HL-60/S4 (cell line): ENCODE data around the gene SUFU.

Source experiments
- in situ Hi-C: fragments of 300-500 bp; cut with MboI; formaldehyde crosslinking; loops from 2 replicates; pipeline ENCODE4 v1.14.3; 2022; ENCODE audit warnings: low sequenced_read_pairs

SUFU gene

DNA sequence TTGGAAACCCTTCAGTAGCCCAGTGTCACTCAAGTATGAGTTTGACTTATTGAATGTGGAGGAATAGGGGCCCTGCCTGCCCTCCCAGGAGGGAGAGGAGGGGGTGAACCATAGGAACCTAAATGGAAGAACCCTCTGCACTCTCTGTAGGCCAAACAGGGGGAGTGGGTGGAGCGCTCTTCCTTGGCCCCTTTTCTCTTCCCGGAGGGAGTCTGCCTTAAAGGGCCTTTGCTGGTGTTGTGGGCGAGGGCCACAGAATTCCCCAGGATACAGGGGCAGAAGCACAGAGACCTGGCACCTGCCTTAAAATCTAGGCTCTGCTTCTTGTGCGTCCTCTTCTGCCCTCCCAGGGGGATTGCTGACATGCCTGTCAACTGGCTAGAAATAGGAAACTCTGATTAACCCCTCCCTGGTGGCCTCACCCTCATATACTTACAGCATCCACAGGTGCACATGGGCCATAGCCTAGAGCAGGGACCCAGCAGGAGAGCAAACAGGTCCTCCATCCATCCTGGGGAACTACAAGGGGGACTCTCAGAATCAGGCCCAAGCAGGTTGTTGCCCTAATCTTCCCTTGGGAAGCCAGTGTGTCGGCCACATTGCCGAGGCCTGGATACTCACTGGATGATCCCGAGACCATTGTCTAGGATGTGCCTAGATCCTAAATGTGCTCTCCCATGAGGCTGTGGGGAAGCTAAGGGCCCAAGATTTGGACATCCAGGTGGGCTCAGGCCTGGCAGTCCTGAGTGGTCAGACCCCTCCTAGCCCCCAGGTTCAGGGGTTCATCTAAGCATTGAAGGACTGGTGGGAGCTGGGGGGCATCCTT lies 143.9 kb downstream of the SUFU start:
- in situ Hi-C loops, result no loop called here

- in situ Hi-C loops, result no loop called here
These were observed 144.6 kb downstream of the SUFU start for GRCh38 chr10:102648269-102648888.

- in situ Hi-C loops, result no loop called here
These were observed 145.4 kb downstream of the SUFU start for GRCh38 chr10:102648889-102649796.

DNA sequence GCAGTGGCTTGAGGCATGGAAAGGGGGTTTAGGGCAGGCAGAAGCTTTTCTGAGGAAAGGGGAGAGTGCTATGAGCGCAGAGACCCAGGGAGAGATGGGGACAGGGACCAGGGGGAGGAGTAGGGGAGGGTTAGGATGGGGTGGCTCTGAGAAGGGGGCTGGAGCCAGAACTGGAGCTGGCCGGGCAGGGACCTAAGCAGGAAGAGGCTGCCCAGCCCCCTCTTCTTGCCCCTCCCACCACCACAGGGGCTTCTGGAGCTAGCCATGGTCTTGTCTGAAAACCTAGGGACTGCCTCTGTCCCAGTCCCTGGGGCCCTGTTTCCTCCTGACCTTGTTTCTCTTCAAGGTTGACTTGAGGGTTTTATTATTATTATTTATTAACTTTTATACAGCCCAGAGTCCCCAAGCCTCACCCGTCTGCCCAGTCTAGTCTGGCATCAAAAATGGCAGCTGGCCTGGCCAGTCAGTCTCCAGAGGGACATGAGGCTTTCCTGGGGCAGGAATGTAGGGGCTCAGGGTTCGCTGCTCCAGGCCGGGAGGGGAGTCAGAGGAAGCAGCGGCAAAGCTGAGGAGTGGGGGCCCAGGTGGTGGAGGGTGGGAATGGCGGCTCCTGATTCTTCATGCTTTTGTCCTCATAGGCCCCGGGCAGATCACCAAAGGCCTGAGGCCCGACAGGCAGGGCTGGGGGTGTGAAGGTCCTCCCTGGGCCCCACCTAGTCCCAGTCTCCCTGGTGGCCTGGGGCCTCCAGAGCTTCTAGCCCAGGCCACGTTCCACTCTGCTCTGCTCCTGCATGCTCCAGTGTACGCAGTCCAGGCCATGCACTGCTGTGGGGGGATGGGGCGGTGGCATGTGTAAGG lies 146.3 kb downstream of the SUFU start:
- in situ Hi-C loops, result no loop called here

GRCh38 chr10:102650655-102651454 lies 147.1 kb downstream of the SUFU start:
- in situ Hi-C loops, result no loop called here

GRCh38 chr10:102651455-102652169 lies 147.8 kb downstream of the SUFU start:
- in situ Hi-C loops, result no loop called here

DNA sequence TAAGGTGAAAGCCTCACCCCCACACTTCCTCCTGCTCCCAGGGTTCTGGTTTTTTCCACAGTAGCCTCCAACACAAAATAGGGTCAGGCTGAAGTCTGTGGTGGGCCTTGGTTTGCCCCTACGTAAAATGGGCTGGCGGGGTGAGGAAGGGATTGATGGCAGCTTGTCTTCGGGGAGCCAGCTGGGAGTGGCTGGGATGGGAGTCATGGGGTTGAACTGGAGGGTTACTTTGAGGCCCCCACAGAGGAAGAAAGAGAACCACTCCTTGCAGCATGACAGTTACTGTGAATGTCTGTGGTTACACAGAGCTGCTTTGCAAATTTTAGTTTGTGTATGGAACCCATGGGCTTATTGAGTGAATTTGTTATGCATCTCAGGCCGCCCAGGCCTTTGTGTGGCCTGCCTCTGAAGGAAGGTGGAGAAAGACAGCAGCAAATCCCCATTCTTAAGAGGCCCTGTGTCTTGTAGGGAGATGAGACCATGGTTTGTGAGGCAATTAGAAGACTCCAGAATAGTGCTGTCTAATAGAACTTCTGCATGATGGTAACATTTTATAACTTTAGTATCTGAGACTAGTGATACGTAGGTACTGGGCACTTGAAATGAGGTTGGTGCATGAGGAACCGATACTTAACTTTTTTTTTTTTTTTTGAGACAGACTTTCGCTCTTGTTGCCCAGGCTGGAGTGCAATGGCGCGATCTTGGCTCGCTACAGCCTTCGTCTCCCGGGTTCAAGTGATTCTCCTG lies 148.6 kb downstream of the SUFU start:
- in situ Hi-C loops, result no loop called here

DNA sequence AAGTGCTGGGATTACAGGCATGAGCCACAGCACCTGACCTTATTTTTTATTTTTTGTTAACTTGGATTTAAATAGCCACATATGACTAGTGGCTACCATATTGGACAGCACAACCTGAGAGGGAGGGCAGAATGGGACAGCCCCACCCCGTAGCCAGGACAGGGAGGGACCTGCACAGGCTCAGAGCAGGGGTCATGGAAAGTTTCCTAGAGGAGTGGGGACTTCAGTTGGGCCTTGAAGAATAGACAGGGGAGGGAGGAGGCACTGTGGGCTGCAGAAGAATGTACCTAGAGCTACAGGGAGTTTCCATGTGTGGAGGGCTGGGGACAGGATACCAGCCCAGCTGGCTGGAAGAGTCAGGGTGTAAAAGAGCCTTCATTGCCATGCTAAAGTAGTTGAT lies 149.3 kb downstream of the SUFU start:
- in situ Hi-C loops, result no loop called here

GRCh38 chr10:102654566-102654965 lies 150.8 kb downstream of the SUFU start:
- in situ Hi-C loops, result no loop called here

- in situ Hi-C loops, result no loop called here
These were observed 151.2 kb downstream of the SUFU start for GRCh38 chr10:102654969-102655368.

DNA sequence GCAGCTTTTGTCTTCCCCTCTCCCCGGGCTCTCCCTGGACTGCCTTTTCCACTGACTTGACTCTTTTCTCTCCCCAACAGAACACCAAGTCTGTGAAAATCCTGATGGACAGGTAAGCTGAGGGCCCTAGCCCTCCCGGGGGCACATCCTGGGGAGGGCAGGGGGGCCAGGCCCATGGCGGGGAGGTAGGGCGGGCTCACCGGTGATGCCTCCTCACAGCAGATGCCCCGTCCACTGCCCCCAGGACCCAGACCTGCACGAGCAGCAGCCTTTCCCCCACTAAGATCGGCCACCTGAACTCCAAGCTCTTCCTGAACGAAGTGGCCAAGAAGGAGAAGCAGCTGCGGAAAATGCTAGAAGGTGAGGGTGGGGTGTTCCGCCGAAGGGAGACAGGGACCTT lies 152.3 kb downstream of the SUFU start:
- in situ Hi-C loops, result no loop called here

DNA sequence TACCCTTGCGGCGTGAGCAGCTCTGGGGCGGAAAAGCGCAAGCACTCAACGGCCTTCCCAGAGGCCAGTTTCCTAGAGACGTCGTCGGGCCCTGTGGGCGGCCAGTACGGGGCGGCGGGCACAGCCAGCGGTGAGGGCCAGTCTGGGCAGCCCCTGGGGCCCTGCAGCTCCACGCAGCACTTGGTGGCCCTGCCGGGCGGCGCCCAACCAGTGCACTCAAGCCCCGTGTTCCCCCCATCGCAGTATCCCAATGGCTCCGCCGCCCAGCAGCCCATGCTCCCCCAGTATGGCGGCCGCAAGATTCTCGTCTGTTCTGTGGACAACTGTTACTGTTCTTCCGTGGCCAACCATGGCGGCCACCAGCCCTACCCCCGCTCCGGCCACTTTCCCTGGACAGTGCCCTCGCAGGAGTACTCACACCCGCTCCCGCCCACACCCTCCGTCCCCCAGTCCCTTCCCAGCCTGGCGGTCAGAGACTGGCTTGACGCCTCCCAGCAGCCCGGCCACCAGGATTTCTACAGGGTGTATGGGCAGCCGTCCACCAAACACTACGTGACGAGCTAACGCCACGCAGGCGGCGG lies 153.1 kb downstream of the SUFU start:
- in situ Hi-C loops, result no loop called here

- in situ Hi-C loops, result no loop called here
These were observed 153.7 kb downstream of the SUFU start for GRCh38 chr10:102657451-102657850.

DNA sequence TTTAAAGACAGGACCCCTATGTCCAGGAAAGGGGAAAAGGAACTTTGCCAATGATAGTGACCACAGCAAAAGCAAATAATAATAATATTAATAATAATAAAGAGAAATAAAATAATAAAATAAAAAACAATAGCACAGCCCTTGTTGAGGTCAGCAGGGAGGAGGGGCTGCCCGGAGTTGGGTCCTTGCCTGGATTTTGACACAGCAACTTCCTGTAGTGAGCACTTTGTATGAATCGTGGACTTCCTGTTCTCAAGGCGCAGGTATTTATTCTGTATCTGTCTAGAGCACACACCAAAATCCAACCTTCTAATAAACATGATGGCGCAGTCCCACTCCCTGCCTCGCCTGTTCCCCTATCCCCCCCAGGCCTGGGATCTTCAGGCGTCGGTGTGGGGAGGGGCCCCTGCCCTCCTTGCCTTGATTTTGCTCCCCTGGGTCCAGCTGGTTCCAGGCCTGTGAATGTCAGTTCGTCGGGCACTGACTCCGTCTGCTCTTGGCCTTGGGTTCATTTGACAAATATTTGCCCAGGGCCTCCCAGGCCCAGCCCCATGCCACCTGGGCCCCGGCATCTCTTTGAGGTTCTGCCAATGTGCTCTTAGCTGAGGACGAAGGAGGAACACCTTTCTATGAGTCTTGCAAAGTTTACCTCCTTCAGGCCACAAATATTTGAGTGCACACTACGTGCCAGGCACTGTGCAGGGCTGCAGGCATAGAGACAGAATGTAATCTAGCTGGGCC lies 154.4 kb downstream of the SUFU start:
- in situ Hi-C loops, result no loop called here

DNA sequence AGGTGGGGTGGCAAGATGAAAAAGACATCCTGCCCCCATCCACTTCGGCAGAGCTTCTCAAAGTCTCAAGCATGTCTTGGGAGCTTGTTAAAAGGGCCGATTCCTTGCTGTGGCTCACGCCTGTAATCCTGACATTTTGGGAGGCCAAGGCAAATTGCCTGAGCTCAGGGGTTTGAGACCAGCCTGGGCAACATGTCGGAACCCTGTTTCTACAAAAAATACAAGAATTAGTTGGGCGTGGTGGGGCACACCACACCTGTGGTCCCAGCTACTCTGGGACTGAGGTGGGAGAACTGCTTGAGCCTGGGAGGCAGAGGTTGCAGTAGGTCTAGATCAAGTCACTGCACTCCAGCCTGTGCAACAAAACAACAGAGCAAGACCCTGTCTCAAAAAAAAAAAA lies 155.0 kb downstream of the SUFU start:
- in situ Hi-C loops, result no loop called here

GRCh38 chr10:102660888-102661657 lies 157.3 kb downstream of the SUFU start:
- in situ Hi-C loops, result no loop called here

DNA sequence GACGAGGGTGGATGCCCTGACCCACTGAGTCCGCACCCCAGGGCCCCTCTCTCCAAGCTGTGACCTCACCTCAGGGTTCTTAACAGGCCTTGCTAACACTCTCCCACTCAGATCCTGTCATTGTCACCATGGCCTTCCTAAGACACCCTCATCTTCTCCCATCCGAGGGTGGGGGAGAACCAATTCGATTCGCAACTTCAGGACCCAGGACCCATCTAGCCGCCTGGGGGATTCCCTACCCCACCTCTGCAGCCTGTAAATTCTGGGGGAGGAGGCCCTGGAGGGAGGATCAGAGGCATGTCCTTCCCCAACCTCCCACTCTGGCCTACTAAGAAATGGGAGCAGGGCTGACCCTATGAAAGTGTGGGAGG lies 157.9 kb downstream of the SUFU start:
- in situ Hi-C loops, result no loop called here
